Stimulated activated CD8-positive, alpha-beta memory T cell treated with anti-CD3 and anti-CD28 coated beads, Interleukin-4, amount 100 ng/mL, for 1 hour (primary cell): Measurements from ENCODE around the gene TCTA.
"Not testable (repeated sequence)": the region's sequence is repeated elsewhere in the genome, so short reads cannot be mapped to it uniquely, and the experiment has no call there.

Source experiments
- DNase-seq, 2 donors: peaks; one replicate each; pipeline ENCODE4 v3.0.0-alpha.2; 2020; ENCODE audit warnings: low read depth in 2 of 2, low spot score in 1 of 2

The TCTA gene, protein sequence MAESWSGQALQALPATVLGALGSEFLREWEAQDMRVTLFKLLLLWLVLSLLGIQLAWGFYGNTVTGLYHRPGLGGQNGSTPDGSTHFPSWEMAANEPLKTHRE

DNA sequence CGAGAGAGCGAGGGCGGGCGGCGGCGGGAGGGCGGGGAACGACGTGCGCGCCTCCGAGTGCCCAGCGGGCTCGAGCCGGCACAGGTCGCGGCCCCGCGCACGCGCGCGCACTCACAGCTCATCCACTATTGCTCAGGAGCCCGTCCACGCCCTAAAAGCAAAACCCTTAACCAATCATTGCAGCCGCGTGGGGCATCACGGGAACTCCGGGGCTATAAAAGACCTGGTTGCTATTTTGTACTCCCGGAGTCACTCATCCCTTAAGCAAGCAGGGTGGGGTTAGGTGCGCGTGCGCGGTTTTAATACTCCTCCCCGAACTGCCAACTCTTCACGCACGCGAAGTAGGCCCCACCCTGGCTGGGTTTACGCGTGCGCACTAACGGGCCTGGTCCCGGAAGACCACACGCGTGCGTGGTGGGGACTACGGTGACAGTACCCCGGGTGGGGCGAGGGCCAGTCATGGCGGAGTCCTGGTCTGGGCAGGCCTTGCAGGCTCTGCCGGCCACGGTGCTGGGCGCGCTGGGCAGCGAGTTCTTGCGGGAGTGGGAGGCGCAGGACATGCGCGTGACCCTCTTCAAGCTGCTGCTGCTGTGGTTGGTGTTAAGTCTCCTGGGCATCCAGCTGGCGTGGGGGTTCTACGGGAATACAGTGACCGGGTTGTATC, at the start of gene TCTA, which contains the start of gene RHOA:
Gene TCTA (plus strand): TSS at position 456 of the 664 bp plus-strand sequence. CDS start 4 bp downstream, at position 460.
Gene RHOA (minus strand): TSS at position 9 of the 664 bp plus-strand sequence. CDS start 36,387 bp downstream, outside the sequence.
- peak; percentile 95 to 97 for DNase-seq

DNA sequence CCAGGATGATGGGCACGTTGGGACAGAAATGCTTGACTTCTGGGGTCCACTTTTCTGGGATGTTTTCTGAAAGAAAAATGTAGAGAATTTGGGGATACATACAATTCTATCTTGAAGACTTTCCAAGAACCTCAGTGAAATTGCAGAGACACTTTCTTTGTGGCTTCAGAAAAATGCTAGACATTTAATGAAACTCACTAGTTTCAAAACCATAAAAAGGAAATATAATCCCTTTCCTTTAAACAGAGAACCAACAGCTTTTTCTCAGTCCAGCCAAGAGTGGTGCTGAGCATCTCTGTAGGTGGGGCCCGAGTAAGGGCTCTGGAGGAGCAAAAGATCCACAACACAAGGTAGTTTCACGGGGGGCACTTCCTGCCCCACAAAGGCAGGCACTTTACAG, 49.7 kb upstream of the TCTA start:
- DNase-seq = no peak

GRCh38 chr3:49370585-49371290, 41.5 kb upstream of the TCTA start:
- DNase-seq = no peak

GRCh38 chr3:49371946-49372345, 40.3 kb upstream of the TCTA start:
- DNase-seq = no peak

- DNase-seq = no peak
Measured at GRCh38 chr3:49377483-49377882, 34.7 kb upstream of the TCTA start.

GRCh38 chr3:49378249-49378895, 33.9 kb upstream of the TCTA start:
- no peak for DNase-seq

- DNase-seq = no peak
Measured at GRCh38 chr3:49383387-49383786, 28.8 kb upstream of the TCTA start.

DNA sequence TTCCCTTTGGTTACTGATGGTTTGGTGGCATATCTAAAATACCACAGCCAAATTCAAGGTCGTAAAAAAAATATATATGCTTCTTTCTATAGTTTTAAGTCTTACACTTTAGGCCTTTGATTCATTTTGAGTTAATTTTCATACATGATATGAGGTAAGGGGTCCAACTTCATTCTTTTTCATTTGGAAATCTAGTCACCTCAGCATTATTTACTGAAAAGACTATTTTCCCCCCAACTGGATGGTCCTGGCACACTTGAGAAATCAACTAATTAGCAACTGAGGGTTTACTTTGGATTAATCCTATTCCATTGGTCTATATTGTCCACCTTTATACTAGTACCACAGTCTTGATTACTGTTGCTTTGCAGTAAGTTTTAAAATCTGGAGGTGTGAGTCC, 26.6 kb upstream of the TCTA start:
- no peak for DNase-seq

DNA sequence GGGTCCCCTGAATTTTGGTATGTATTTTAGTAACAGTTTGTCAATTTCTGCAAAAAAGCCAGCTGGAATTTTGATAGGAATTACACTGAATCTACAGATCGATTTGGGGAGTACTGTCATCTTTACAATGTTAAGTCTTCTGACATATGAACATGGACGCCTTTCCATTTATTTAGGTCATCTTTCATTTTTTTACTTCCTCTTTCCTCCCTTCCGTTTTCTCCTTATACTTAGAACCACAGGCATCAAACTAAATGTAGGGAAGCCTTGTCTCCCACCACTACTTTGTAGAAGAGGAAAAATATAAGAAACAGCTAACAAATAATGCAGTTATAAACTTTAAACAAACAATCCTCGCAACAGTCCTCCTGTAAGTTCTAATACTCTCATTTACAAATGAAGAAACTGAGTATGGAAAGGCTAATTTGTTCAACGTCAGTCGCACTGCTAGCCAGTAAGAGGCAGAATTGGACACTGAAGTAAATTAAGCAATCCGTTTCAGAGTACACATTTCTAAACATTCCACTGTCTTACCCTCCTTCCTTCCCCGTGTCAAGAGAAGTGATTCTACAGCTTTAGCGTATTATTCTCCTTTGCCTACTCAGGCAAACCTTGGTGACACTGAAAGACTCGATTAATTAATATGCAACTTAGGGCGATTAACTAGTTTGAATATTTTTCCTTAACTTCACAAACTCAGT, 26.0 kb upstream of the TCTA start:
- DNase-seq = no peak

- no peak for DNase-seq
Measured at GRCh38 chr3:49387721-49388120, 24.5 kb upstream of the TCTA start.

GRCh38 chr3:49388289-49388820, 23.9 kb upstream of the TCTA start:
- DNase-seq = no peak

DNA sequence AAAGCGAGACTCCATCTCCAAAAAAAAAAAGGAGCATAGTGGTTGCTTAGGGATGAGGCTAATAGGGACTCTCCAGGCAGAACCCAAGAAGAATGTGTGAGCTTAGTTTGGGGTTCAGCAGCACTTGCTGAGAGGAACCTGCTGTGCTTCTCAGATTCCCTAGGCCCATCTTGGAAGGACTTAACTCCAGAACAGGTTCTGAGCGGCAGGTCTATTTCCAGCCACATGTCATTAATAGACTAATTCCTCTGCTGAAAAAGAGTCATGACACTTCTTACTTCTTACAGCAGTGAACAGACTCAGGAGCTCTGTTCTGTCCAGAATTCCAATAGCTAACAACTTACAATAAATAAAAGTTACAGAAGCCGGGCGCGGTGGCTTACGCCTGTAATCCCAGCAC, 22.9 kb upstream of the TCTA start:
- no peak for DNase-seq

DNA sequence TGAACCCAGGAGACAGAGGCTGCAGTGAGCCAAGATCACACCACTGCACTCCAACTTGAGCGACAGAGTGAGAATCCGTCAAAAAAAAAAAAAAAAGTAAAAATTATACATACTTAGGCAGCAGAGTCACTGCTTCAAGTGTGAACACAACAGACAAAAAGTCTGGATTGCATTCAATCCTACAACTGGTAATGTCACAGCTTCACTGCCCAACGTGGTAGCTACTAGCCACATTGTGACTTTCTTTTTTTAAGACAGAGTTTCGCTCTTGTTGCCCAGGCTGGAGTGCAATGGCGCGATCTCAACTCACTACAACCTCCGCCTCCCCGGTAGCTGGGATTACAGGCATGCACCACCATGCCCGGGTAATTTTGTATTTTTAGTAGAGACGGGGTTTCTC, 20.9 kb upstream of the TCTA start:
- not testable (repeated sequence) for DNase-seq

DNA sequence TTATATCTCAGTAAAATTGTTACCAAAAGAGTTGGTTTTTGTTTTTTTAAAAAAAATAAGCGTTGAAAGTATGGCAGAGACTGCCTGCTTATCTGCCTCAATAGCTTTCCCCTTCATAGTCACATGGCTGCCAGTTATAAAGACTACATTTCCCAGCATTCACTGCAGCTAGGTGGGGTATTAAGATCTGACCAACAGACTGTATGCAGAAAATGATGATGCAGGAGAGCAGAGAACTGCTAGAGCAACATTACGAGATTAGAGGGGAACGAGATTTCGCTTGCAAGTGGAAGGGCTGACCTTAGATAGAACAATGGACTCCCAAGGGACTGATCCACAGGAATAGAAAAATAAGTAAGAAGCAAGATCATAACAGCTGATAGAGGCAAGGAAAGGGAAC, 14.8 kb upstream of the TCTA start:
- DNase-seq = no peak

DNA sequence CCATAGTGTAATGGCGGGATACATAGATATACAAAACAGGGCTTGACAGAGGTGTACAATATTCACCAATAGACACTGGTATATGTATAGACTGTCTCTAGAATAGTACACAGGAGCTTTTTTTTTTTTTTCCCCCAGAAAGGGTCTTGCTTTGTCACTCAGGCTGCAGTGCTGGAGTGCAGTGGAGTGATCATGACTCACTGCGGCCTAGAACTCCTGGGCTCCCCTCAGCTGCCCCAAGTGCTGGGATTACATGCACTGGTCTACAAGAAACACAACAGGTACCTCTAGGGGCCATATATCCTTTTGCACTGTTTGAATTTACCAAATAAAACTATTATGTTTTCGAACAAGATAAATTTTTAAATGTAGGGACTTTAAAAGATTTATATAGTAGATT, 12.8 kb upstream of the TCTA start:
- DNase-seq = no peak

GRCh38 chr3:49401766-49402165, 10.5 kb upstream of the TCTA start:
- DNase-seq = no peak

- no peak for DNase-seq
Measured at GRCh38 chr3:49403891-49404290, 8.3 kb upstream of the TCTA start.

GRCh38 chr3:49405570-49405969, 6.7 kb upstream of the TCTA start:
- not testable (repeated sequence) for DNase-seq

DNA sequence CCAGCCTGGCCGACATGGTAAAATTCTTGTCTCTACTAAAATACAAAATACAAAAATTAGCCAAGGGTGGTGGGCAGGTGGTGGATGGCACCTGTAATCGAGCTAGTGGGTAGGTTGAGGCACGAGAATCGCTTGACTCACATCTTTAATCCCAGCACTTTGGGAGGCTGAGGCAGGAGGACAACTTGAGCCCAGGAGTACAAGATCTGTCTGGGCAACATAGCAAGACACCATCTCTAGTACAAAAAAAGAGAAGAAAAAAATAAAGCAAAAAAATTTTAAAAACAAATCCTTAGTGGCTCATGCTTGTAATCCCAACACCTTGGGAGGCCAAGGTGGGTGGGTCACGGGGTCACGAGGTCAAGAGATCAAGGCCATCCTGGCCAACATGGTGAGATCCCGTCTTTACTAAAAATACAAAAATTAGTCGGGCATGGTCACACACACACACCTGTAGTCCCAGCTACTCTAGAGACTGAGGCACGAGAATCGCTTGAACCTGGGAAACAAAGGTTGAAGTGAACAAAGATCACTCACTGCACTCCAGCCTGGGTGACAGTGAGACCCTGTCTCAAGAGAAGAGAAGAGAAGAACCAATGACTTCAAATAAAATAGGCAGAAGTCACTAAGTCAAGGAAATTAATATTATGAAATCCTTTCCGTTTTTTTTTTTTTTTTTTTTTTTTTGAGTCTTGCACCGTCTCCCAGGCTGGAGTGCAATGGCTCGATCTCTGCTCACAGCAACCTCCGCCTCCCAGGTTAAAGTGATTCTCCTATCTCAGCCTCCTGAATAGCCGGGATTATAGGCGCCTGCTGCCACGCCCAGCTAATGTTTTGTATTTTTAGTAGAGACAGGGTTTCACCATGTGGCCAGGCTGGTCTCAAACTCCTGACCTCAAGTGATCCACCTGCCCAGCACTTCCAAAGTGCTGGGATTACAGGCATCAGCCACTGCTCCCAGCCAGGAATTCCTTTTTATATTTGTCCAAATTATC, 5.4 kb upstream of the TCTA start:
- no peak for DNase-seq
